Activated CD8-positive, alpha-beta memory T cell treated with anti-CD3 and anti-CD28 coated beads for 4 hours (primary cell): ENCODE measurements around the gene NYNRIN.

Experiments
- DNase-seq, 2 donors: peaks; one replicate each; pipeline ENCODE4 v3.0.0-alpha.2; 2020; ENCODE audit warnings: low read depth in 2 of 2

Gene NYNRIN

DNA sequence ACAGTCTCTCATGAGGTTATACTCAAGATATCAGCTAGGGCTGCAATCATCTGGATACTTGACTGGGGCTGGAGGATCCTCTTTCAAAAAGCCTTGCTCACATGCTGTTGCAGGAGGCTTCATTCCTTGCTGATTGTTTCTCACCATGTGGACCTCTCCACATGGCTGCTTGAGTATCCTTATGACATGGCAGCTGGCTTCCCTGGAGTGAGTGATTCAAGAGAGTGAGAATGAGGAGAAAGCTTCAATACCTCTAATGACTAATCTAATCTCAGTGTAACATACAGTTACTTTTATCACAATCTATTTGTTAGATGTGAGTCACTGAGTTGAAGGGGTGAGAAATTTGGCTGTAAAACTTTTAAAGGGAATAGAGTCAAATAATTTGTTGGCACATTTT lies 58.2 kb downstream of the NYNRIN start:
- DNase-seq: no peak

DNA sequence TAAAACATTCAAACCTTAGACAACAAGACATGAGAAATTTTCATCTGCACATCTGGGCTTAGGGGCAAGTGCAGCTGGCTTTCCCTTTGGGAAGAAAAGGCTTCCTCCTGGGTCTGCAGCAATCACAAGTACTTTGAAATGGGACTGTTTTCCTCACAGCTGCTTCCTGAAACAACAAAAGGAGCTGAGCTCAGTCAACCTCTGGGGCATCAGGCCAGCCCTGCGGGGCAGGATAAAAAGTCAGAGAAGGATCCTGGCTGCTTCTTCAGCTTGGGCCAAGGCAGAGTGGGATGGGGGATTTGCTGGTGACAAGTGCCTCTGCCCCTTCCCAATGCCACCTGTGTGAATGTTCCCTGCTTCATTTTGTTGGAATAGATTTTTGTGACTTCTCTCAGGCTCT lies 59.9 kb downstream of the NYNRIN start:
- no peak for DNase-seq

DNA sequence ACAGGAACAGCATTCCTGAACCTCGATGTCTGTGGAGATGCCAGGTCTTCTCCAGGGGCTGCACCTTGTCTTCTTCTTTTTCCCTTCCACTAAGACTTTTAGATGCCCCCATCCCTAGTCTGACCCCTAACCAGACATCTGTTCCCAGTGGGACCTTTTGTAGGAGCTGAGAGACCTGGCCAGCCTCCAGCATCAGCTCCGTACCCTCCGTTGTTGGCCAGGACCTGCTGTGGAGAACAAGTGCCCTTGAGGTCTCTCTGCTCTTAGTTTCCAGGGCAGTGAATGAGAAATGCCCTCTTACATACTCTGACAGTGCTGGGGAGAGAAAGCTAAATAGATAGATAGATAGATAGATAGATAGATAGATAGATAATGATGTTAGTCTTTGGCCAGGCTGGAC lies 60.5 kb downstream of the NYNRIN start:
- DNase-seq: no peak

DNA sequence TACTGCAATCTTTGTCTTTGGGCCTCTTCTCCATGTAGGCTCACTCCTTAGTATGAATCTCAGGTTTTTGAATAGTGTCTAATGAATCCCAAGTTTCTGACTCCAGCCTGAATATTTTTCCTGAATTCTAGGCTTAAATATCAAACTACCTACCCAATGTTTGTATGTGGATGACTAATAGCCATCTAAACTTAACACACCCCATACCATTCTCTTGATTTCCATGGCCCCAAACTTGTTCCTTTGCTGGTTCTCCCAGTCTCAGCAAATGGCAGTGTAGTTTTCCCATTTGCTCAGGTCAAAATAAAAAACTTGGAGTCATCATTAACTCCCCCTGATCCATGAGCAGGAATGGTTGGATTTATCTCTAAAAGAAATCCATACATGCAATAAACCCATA lies 62.5 kb downstream of the NYNRIN start:
- DNase-seq: no peak

GRCh38 chr14:24463017-24463883 lies 64.4 kb downstream of the NYNRIN start:
- DNase-seq: no peak

- no peak for DNase-seq
Observed at GRCh38 chr14:24463884-24464785, 65.3 kb downstream of the NYNRIN start.

GRCh38 chr14:24465368-24465767 lies 66.6 kb downstream of the NYNRIN start:
- DNase-seq: no peak

GRCh38 chr14:24465805-24466204 lies 67.0 kb downstream of the NYNRIN start:
- DNase-seq: no peak
